DND-41 (cell line): ENCODE measurements around the gene NDUFS6.

ENCODE experiments used
- ATAC-seq: fragments of 200-7000 bp; cut with Tn5 transposase; 3 replicates; pipeline ENCODE4 v1.9.1; 2021; ENCODE audit warnings: low read depth; ENCODE audit not compliant: insufficient read depth
- DNase-seq: peaks from one replicate; pipeline ENCODE4 v3.0.0-alpha.2; 2020
- H2AFZ ChIP-seq: 2 replicates; pipeline ENCODE4 v1.6.0; 2012; ENCODE audit warnings: low read depth, low read length
- H3K27ac ChIP-seq: 2 replicates; pipeline ENCODE4 v1.5.1; 2012; ENCODE audit warnings: low read length, inconsistent platforms
- H3K27me3 ChIP-seq: fragments of 200-600 bp; sonication (generic); 2 replicates; pipeline ENCODE4 v1.6.0; 2012; ENCODE audit warnings: low read length, mild to moderate bottlenecking, inconsistent platforms; ENCODE audit not compliant: insufficient read depth, poor library complexity
- H3K36me3 ChIP-seq: 2 replicates; pipeline ENCODE4 v1.5.1; 2012; ENCODE audit warnings: low read length, inconsistent platforms; ENCODE audit not compliant: insufficient read depth
- H3K4me1 ChIP-seq: 2 replicates; pipeline ENCODE4 v1.5.1; 2012; ENCODE audit warnings: mild to moderate bottlenecking, low read length; ENCODE audit not compliant: insufficient read depth
- H3K4me2 ChIP-seq: 2 replicates; pipeline ENCODE4 v1.6.0; 2012; ENCODE audit warnings: mild to moderate bottlenecking, moderate library complexity, low read length, inconsistent platforms; ENCODE audit not compliant: insufficient read depth
- H3K4me3 ChIP-seq, 2 experiments: fragments of 200-600 bp in 1 of 2; shearing (Covaris generic) in 1 of 2; 2 replicates each; pipeline ENCODE4 v1.5.1; 2012 to 2016; ENCODE audit warnings: inconsistent platforms in 2 of 2, low read length in 2 of 2, mild to moderate bottlenecking in 2 of 2, low read depth in 1 of 2, moderate library complexity in 1 of 2
- H3K79me2 ChIP-seq: 2 replicates; pipeline ENCODE4 v1.6.0; 2012; ENCODE audit warnings: low read length, inconsistent platforms; ENCODE audit not compliant: insufficient read depth
- H3K9ac ChIP-seq: 2 replicates; pipeline ENCODE4 v1.6.0; 2012; ENCODE audit warnings: low read depth, mild to moderate bottlenecking, inconsistent platforms, low read length, moderate library complexity
- H3K9me3 ChIP-seq: 2 replicates; pipeline ENCODE4 v1.5.1; 2012; ENCODE audit warnings: low read length, moderate library complexity, mild to moderate bottlenecking, inconsistent platforms; ENCODE audit not compliant: insufficient read depth, severe bottlenecking
- H4K20me1 ChIP-seq: 2 replicates; pipeline ENCODE4 v1.6.0; 2012; ENCODE audit warnings: low read length; ENCODE audit not compliant: insufficient read depth
- EZH2 ChIP-seq: IDR thresholded peaks from 3 replicates; pipeline ENCODE4 v1.6.1; 2012; ENCODE audit warnings: borderline replicate concordance, low read depth, mild to moderate bottlenecking, moderate library complexity, low read length, inconsistent platforms; ENCODE audit not compliant: severe bottlenecking
- TF ChIP-seq, protein P1 (sequence below): IDR thresholded peaks from 2 replicates; pipeline ENCODE4 v1.5.1; 2012; ENCODE audit warnings: borderline replicate concordance, low read length, moderate library complexity, mild to moderate bottlenecking; ENCODE audit not compliant: poor library complexity, severe bottlenecking; ENCODE audit errors: extremely low read depth

Gene NDUFS6

DNA sequence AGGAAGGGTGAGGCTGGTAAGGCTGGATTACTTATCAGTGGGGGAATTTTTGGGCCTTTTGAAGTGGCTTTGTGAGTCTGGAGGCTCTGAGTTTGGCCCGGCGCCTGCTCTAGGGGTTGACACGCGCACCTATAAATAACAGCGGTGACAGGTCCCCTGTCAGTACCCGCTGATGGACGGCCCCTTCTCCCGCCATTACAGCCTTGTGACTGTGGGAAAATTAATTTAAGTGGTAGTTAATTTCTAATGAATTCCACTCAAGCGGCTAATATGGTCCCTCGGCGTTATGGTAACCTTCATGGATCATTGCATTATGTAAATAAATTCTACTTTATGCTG, 18.0 kb upstream of the NDUFS6 start:
- no peak overlapping the region for H3K9ac ChIP-seq
- no peaks in the 10 kb centered on the region for H3K4me1 ChIP-seq
- no peaks in the 10 kb centered on the region for H3K36me3 ChIP-seq
- no peak for TF ChIP-seq EZH2
- TF ChIP-seq, protein P1, sequence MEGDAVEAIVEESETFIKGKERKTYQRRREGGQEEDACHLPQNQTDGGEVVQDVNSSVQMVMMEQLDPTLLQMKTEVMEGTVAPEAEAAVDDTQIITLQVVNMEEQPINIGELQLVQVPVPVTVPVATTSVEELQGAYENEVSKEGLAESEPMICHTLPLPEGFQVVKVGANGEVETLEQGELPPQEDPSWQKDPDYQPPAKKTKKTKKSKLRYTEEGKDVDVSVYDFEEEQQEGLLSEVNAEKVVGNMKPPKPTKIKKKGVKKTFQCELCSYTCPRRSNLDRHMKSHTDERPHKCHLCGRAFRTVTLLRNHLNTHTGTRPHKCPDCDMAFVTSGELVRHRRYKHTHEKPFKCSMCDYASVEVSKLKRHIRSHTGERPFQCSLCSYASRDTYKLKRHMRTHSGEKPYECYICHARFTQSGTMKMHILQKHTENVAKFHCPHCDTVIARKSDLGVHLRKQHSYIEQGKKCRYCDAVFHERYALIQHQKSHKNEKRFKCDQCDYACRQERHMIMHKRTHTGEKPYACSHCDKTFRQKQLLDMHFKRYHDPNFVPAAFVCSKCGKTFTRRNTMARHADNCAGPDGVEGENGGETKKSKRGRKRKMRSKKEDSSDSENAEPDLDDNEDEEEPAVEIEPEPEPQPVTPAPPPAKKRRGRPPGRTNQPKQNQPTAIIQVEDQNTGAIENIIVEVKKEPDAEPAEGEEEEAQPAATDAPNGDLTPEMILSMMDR: no peak
- H4K20me1 ChIP-seq: no peaks in the 10 kb centered on the region
- no peak overlapping the region for H3K4me2 ChIP-seq
- H3K79me2 ChIP-seq: no peaks in the 10 kb centered on the region
- no peaks in the 10 kb centered on the region for H3K9me3 ChIP-seq
- no peak for ATAC-seq
- no peak overlapping the region for H3K4me3 ChIP-seq
- no peak overlapping the region for H2AFZ ChIP-seq
- no peak for DNase-seq
- no peak overlapping the region for H3K27ac ChIP-seq
- no peaks in the 10 kb centered on the region for H3K27me3 ChIP-seq

DNA sequence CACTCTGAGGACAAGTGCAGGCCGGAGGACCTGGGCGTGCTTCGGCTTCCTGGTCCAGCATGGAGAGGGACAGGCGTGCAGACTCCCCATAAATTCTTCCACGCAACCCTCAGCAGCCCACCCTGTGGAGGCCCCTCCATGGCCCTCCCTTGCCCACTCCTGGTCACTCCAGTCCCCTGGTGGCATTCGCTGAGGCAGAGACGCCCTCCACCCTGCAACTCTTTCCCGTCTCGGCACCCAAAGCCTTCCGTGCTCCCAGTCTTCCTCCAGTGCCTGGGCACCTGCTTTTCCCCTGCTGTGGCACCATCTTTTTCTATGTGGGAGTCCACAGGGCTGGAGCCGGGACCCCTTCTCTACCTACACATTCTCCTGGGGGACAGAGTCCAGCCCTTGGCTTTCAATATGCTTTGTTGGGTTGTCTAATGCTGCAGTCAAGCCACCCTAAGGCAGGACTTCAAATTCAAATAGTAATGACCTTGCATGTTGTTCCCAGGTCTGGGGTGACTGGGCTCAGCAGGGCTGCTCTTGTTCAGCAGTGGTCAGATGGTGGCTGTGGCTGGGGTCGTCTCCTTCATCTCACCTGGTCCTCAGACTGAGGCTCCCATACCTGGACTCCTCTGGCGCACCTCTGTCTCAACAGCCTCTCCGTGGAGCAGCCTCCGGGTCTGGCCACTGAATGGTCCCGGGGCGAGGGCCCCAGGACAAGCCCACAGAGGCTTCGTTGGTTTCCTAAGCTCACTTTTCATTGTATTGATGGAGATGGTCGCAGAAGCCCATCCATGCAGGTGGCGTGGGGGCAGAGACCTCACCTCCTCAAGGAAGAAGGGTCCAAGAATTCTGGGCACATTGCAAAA, 16.8 kb upstream of the NDUFS6 start:
- no peak for ATAC-seq
- no peak overlapping the region for H3K4me3 ChIP-seq
- no peak overlapping the region for H3K4me2 ChIP-seq
- H3K27ac ChIP-seq: no peak overlapping the region
- H3K79me2 ChIP-seq: no peaks in the 10 kb centered on the region
- H3K9me3 ChIP-seq: no peaks in the 10 kb centered on the region
- no peak overlapping the region for H2AFZ ChIP-seq
- no peak overlapping the region for H3K9ac ChIP-seq
- no peaks in the 10 kb centered on the region for H3K4me1 ChIP-seq
- no peak for DNase-seq
- H3K27me3 ChIP-seq: no peaks in the 10 kb centered on the region
- no peaks in the 10 kb centered on the region for H4K20me1 ChIP-seq
- TF ChIP-seq, protein P1: no peak
- TF ChIP-seq EZH2: no peak
- no peaks in the 10 kb centered on the region for H3K36me3 ChIP-seq

DNA sequence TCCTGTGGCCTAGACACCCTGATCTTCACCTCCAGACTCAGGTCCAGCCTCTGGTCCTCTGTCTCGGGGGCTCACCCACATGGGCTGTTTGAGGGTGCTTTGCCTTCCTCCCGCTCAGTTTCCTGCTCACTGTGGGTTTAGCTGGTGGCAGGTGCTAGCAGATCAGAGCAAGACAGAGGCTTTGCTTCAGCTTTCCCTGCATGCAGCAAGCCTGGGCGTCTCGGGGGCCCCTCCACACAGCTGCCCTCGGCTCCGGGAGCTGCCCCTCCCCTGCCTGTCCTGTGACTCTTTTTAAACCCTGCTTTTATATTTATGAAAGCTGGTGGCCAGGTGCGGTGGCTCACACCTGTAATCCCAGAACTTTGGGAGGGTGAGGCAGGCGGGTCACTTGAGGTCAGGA, 16.1 kb upstream of the NDUFS6 start:
- Histone ChIP-seq H2AFZ (no peak overlapping the region), H3K9ac (no peak overlapping the region), H4K20me1 (no peaks in the 10 kb centered on the region), H3K4me3 (no peak overlapping the region), H3K9me3 (no peaks in the 10 kb centered on the region), H3K4me1 (no peaks in the 10 kb centered on the region), H3K79me2 (no peaks in the 10 kb centered on the region), H3K4me2 (no peak overlapping the region), H3K36me3 (no peaks in the 10 kb centered on the region), H3K27ac (no peak overlapping the region), H3K27me3 (no peaks in the 10 kb centered on the region)
- TF ChIP-seq EZH2: no peak
- ATAC-seq (peak; percentile 80), DNase-seq (peak; percentile 45)

DNA sequence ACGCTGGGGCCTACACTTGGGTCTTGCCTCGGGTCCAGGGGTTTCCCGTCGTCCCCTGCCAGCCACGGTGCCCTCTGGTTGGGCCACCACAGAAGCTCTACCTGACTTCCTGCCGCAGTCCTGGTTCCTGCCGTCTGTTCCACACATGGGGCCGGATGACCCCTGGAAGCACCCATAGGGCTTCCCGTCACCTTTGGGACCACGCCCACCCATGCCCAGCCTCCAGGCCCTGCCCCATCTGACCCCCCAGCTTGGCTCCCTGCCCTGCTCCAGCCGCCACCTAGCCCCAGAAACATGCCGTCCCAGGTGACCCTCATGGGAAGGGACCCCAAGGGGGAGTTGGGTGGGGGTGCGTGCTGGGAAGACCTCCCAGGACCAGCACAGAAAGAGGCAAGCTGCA, 15.2 kb upstream of the NDUFS6 start:
- H3K27ac ChIP-seq: no peak overlapping the region
- H3K9ac ChIP-seq: no peak overlapping the region
- no peaks in the 10 kb centered on the region for H3K27me3 ChIP-seq
- H2AFZ ChIP-seq: no peak overlapping the region
- DNase-seq (no peak), ATAC-seq (no peak)
- no peaks in the 10 kb centered on the region for H3K4me1 ChIP-seq
- no peak overlapping the region for H3K4me2 ChIP-seq
- H3K9me3 ChIP-seq: no peaks in the 10 kb centered on the region
- H4K20me1 ChIP-seq: no peaks in the 10 kb centered on the region
- no peaks in the 10 kb centered on the region for H3K79me2 ChIP-seq
- no peaks in the 10 kb centered on the region for H3K36me3 ChIP-seq
- TF ChIP-seq EZH2: no peak
- H3K4me3 ChIP-seq: no peak overlapping the region
